Aorta (tissue), 5 donors: ENCODE data around the gene DTWD2. TPM values are rescaled to one million over a fixed set of nuclear protein-coding genes. Genes with fewer than 3 reads are reported as not detected.
"Not testable (repeated sequence)": the region's sequence is repeated elsewhere in the genome, so short reads cannot be mapped to it uniquely, and the experiment has no call there.

Experiments
- ATAC-seq: fragments of 200-7000 bp; cut with Tn5 transposase; one replicate; pipeline ENCODE4 v1.9.1; 2022; ENCODE audit warnings: moderate library complexity; ENCODE audit not compliant: low FRiP score
- DNase-seq, 2 donors: peaks; one replicate each; pipeline ENCODE4 v3.0.0-alpha.2; 2020
- H3K27ac ChIP-seq, 2 donors: one replicate each; pipeline ENCODE4 v1.5.1; 2013; ENCODE audit warnings: low read length in 2 of 2, mild to moderate bottlenecking in 2 of 2, moderate library complexity in 2 of 2, control low read depth in 1 of 2, inconsistent platforms in 1 of 2, low read depth in 1 of 2
- H3K27me3 ChIP-seq, 2 donors: one replicate each; pipeline ENCODE4 v1.6.1; 2013; ENCODE audit warnings: control low read depth in 1 of 2, low read length in 1 of 2, mild to moderate bottlenecking in 1 of 2, moderate library complexity in 1 of 2; ENCODE audit not compliant: insufficient read depth in 2 of 2, control insufficient read depth in 1 of 2
- H3K36me3 ChIP-seq, 2 donors: one replicate each; pipeline ENCODE4 v1.6.1; 2013; ENCODE audit warnings: control low read depth in 1 of 2, low read length in 1 of 2, mild to moderate bottlenecking in 1 of 2; ENCODE audit not compliant: insufficient read depth in 2 of 2, control insufficient read depth in 1 of 2
- H3K4me1 ChIP-seq, 2 donors: one replicate each; pipeline ENCODE4 v1.6.1; 2013; ENCODE audit warnings: low read length in 2 of 2, control low read depth in 1 of 2, mild to moderate bottlenecking in 1 of 2, moderate library complexity in 1 of 2; ENCODE audit not compliant: insufficient read depth in 2 of 2, control insufficient read depth in 1 of 2
- H3K4me3 ChIP-seq, 2 donors: one replicate each; pipeline ENCODE4 v1.5.1; 2013; ENCODE audit warnings: low read length in 2 of 2, control low read depth in 1 of 2, mild to moderate bottlenecking in 1 of 2
- H3K9me3 ChIP-seq: one replicate; pipeline ENCODE4 v1.6.1; 2013; ENCODE audit warnings: mild to moderate bottlenecking, low read length; ENCODE audit not compliant: control insufficient read depth
- WGBS, 2 donors: extraction: QIAGEN DNeasy Blood & Tissue Kit; methylation state at CpG; one replicate each; pipeline ENCODE4 v1.1.7; 2013; 5-methylcytosine and 5-hydroxymethylcytosine counted together
- intact Hi-C, 2 donors: fragments of 100-400 bp; cut with DNase I; formaldehyde crosslinking; loops; one replicate each; pipeline versions ENCODE4 v1.14.2 to v1.15.0; 2022
- polyA plus RNA-seq, 2 donors: library from polyadenylated mRNA; stranded (reverse); fragments of 200-250 nt; gene quantifications; one replicate each; pipeline ENCODE4 v1.2.3, GENCODE V29; 2013
- total RNA-seq, 2 donors: library from RNA; stranded (reverse); fragmentation: NEBNext Ultra II Directional; extraction: Animal tissue kit (Norgen Biotek cat#: 25700); gene quantifications; one replicate each; pipeline ENCODE4 v1.2.1, GENCODE V29; 2021
- donor health status: healthy with polysubstance abuse.
- donor health status: Bipolar disorder and iron deficiency.
- donor health status: DM: no; HTN: no; CAD: no.
- donor health status: DM: no; HTN: no; CAD: no.
- donor health status: DM: yes; HTN: yes; CAD: no.

The DTWD2 gene
- total and polyA plus RNA-seq, 4 donors, result 0.88 to 6.3 (median 2.8) TPM

DNA sequence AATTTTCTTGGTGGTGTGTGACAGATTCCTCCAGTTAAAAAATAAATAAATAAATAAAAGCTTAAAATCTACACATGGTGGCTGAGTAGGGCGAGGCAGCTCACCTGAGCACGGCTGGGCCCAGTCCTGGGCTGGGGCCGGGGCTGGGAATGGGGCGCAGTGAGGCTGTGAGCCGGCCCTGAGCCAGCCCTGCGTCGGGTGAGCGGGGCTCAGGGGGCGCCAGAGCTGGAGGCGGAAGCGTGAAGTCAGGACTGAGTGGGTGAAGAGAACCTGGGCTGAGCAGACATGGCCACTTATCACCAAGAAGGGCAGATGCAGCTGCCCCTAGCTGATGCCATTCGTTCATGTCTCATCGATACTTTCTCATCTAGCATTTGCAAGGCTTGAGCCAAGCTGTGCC is 22.8 kb upstream of the DTWD2 start:
- no peaks in the 10 kb centered on the region for H3K36me3 ChIP-seq
- no peak overlapping the region for H3K4me3 ChIP-seq
- intact Hi-C loops, result no loop called here
- DNase-seq, result no peak
- no peaks in the 10 kb centered on the region for H3K4me1 ChIP-seq
- no peak overlapping the region for H3K27ac ChIP-seq
- WGBS, 2 donors, result 96% methylated on average over 13 of the region's 13 CpGs
- ATAC-seq, result no peak
- H3K9me3 ChIP-seq, result no peaks in the 10 kb centered on the region
- H3K27me3 ChIP-seq, result no peaks in the 10 kb centered on the region

DNA sequence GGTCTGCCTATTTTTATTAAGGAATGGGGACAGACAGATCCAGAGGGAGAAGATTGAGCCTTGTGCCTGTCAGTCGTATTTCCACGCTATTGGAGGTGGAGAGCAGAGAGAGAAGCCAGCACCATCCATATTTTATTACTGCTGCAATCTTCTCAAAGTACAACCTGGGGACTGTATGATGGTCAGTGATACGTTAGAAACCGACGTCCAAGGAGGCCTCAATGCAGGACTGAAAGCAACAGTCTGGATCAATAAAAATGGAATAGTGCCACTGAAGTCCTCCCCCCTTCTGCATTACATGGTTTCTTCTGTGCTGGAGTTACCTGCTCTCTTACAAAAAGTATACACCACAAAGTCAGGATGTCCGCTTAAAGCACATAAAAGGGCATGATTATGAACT is 21.9 kb upstream of the DTWD2 start:
- no peak overlapping the region for H3K4me3 ChIP-seq
- DNase-seq (no peak), ATAC-seq (no peak)
- intact Hi-C loops, result no loop called here
- H3K9me3 ChIP-seq, result no peaks in the 10 kb centered on the region
- WGBS, 2 donors, result 92 to 93% methylated on average over 6 of the region's 6 CpGs
- no peak overlapping the region for H3K27ac ChIP-seq
- no peaks in the 10 kb centered on the region for H3K36me3 ChIP-seq
- no peaks in the 10 kb centered on the region for H3K4me1 ChIP-seq
- H3K27me3 ChIP-seq, result no peaks in the 10 kb centered on the region

DNA sequence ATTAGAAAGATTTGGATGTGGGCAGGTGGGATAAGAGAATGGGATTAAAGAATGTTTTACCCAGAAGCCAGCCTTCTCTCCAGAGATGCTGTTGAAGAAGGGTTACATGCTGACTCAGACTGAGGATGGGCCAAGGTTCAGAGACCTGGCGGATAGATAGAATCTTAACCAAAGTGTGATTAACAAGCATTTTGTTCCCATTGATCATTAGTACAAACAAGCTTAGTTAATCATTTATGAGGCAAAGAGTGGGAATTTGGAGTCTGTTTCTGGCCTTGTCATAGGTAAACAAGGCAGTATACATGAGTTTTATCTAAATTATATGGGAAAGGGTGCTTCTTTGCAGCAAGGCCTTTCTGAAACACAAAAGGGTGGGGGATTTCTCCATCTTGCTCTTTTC is 20.8 kb upstream of the DTWD2 start:
- no peaks in the 10 kb centered on the region for H3K36me3 ChIP-seq
- no peak overlapping the region for H3K27ac ChIP-seq
- intact Hi-C loops, result no loop called here
- H3K9me3 ChIP-seq, result no peaks in the 10 kb centered on the region
- 90 to 100% methylated on average over 1 of the region's 1 CpG for WGBS, 2 donors
- ATAC-seq, result no peak
- no peaks in the 10 kb centered on the region for H3K27me3 ChIP-seq
- DNase-seq, result no peak
- H3K4me1 ChIP-seq, result no peaks in the 10 kb centered on the region
- H3K4me3 ChIP-seq, result no peak overlapping the region

GRCh38 chr5:118999696-119000095 is 11.3 kb upstream of the DTWD2 start:
- intact Hi-C loops, result no loop called here
- no peaks in the 10 kb centered on the region for H3K4me1 ChIP-seq
- no peaks in the 10 kb centered on the region for H3K36me3 ChIP-seq
- H3K4me3 ChIP-seq, result no peak overlapping the region
- peaks cover 2% of the 10 kb centered on the region for H3K9me3 ChIP-seq
- H3K27me3 ChIP-seq, result no peaks in the 10 kb centered on the region
- H3K27ac ChIP-seq, result no peak overlapping the region
- DNase-seq (no peak), ATAC-seq (no peak)
- WGBS, 2 donors, result 96 to 99% methylated on average over 1 of the region's 1 CpG

GRCh38 chr5:118998861-118999260 is 10.5 kb upstream of the DTWD2 start:
- H3K27ac ChIP-seq, H3K9me3 ChIP-seq, ATAC-seq, H3K36me3 ChIP-seq, intact Hi-C loops, H3K27me3 ChIP-seq, H3K4me3 ChIP-seq, DNase-seq, H3K4me1 ChIP-seq: not testable (repeated sequence)
- 93 to 96% methylated on average over 23 to 24 of the region's 24 CpGs for WGBS, 2 donors

DNA sequence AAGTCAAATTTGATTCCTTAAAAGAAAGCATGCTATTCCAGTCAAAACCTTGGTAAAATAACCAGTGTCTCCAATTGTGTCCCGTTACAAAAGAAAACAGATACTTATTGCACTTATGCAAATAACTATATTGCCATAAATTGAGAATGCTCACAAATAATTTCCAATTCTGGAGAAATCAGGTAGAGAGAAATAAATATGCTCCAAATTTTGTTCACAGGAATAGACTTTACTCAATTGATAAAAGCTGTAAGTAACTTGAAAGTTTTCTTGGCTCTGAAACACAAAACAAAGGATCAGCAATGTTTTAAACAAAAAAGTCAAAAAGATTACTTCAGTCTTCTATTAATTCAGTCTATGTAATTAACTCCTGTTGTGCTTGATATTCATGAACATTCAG is 7.8 kb upstream of the DTWD2 start:
- DNase-seq, result no peak
- Histone ChIP-seq H3K36me3 (no peaks in the 10 kb centered on the region), H3K4me3 (no peak overlapping the region), H3K4me1 (no peaks in the 10 kb centered on the region), H3K27me3 (no peaks in the 10 kb centered on the region), H3K27ac (no peak overlapping the region), H3K9me3 (peaks cover 2% of the 10 kb centered on the region)
- ATAC-seq, result no peak
- 92 to 95% methylated on average over 1 of the region's 1 CpG for WGBS, 2 donors
- intact Hi-C loops, result no loop called here

DNA sequence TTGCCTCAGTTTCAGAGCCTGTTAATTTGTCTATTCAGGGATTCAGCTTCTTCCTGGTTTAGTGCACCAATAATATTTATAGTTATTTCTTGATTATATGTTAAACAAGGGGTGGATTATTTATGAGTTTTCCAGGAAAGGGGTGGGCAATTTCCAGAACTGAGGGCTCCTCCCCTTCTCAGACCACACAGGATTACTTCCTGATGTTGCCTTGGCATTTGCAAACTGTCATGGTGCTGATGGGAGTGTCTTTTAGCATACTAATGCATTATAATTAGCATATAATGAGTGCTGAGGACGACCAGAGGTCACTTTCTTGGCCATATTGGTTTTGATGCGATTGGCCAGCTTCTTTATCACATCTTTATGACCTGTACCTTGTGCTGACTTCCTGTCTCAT is 6.2 kb upstream of the DTWD2 start:
- H3K27ac ChIP-seq, result no peak overlapping the region
- intact Hi-C loops, result no loop called here
- no peak for ATAC-seq

GRCh38 chr5:118993118-118993517 is 4.8 kb upstream of the DTWD2 start:
- H3K9me3 ChIP-seq, intact Hi-C loops, H3K27me3 ChIP-seq, H3K27ac ChIP-seq, DNase-seq, H3K4me1 ChIP-seq, H3K36me3 ChIP-seq, H3K4me3 ChIP-seq, ATAC-seq: not testable (repeated sequence)

More for the DNA sequence above, 6.2 kb upstream of the DTWD2 start:
- no peak for DNase-seq
- Histone ChIP-seq H3K9me3 (peaks cover 2% of the 10 kb centered on the region), H3K36me3 (no peaks in the 10 kb centered on the region), H3K4me3 (no peak overlapping the region), H3K4me1 (no peaks in the 10 kb centered on the region), H3K27me3 (no peaks in the 10 kb centered on the region)
- WGBS, 2 donors, result 61 to 63% methylated on average over 2 of the region's 2 CpGs

DNA sequence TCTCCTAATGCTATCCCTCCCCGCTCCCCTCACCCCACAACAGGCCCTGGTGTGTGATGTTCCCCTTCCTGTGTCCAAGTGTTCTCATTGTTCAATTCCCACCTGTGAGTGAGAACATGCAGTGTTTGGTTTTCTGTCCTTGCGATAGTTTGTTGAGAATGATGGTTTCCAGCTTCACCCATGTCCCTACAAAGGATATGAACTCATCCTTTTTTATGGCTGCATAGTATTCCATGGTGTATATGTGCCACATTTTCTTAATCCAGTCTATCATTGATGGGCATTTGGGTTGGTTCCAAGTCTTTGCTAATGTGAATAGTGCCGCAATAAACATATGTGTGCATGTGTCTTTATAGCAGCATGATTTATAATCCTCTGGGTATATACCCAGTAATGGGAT is 3.7 kb upstream of the DTWD2 start:
- ATAC-seq, H3K4me1 ChIP-seq, H3K27me3 ChIP-seq, H3K27ac ChIP-seq, H3K36me3 ChIP-seq, H3K9me3 ChIP-seq, intact Hi-C loops, H3K4me3 ChIP-seq, DNase-seq: not testable (repeated sequence)
- WGBS, 2 donors, result 91 to 92% methylated on average over 3 of the region's 3 CpGs
